Measurements from ENCODE around the gene AFG1L.
"Not testable (repeated sequence)": the region's sequence is repeated elsewhere in the genome, so short reads cannot be mapped to it uniquely, and the experiment has no call there.

Gene AFG1L

GRCh38 chr6:108419934-108420609 is 125.2 kb downstream of the AFG1L start:
- no peak for DNase-seq

- DNase-seq, result no peak
Observed at GRCh38 chr6:108421366-108421765, 126.5 kb downstream of the AFG1L start.

GRCh38 chr6:108423982-108424705 is 129.3 kb downstream of the AFG1L start:
- DNase-seq, result no peak

GRCh38 chr6:108425428-108425827 is 130.6 kb downstream of the AFG1L start:
- DNase-seq, result no peak

- no peak for DNase-seq
Observed at GRCh38 chr6:108432143-108432542, 137.3 kb downstream of the AFG1L start.

GRCh38 chr6:108432792-108433191 is 137.9 kb downstream of the AFG1L start:
- DNase-seq, result no peak

GRCh38 chr6:108434222-108434621 is 139.4 kb downstream of the AFG1L start:
- DNase-seq, result no peak

- no peak for DNase-seq
Observed at GRCh38 chr6:108435391-108435790, 140.5 kb downstream of the AFG1L start.

GRCh38 chr6:108436771-108437170 is 141.9 kb downstream of the AFG1L start:
- DNase-seq, result no peak

GRCh38 chr6:108437821-108438220 is 143.0 kb downstream of the AFG1L start:
- DNase-seq, result no peak

GRCh38 chr6:108438918-108439317 is 144.1 kb downstream of the AFG1L start:
- no peak for DNase-seq

GRCh38 chr6:108441141-108441540 is 146.3 kb downstream of the AFG1L start:
- DNase-seq, result no peak

GRCh38 chr6:108442770-108443520 is 148.1 kb downstream of the AFG1L start:
- no peak for DNase-seq

GRCh38 chr6:108446629-108447150 is 151.8 kb downstream of the AFG1L start:
- no peak for DNase-seq

GRCh38 chr6:108448481-108448880 is 153.6 kb downstream of the AFG1L start:
- no peak for DNase-seq

- DNase-seq, result not testable (repeated sequence)
Observed at GRCh38 chr6:108449717-108450116, 154.9 kb downstream of the AFG1L start.

- DNase-seq, result no peak
Observed at GRCh38 chr6:108451816-108452215, 157.0 kb downstream of the AFG1L start.

- no peak for DNase-seq
Observed at GRCh38 chr6:108452711-108453195, 157.9 kb downstream of the AFG1L start.

- no peak for DNase-seq
Observed at GRCh38 chr6:108453601-108454185, 158.8 kb downstream of the AFG1L start.

GRCh38 chr6:108454356-108454755 is 159.5 kb downstream of the AFG1L start:
- DNase-seq, result no peak

GRCh38 chr6:108455688-108456087 is 160.8 kb downstream of the AFG1L start:
- DNase-seq, result no peak

GRCh38 chr6:108463784-108464183 is 168.9 kb downstream of the AFG1L start:
- DNase-seq, result no peak

Data from stimulated activated CD4-positive, alpha-beta T cell treated with anti-CD3 and anti-CD28 coated beads, Interleukin-2, amount 100 ng/mL, for 48 hours (primary cell).